Mononuclear cell (primary cell): Measurements from ENCODE around the gene TFAP2B. TPM values are rescaled to one million over a fixed set of nuclear protein-coding genes. Genes with fewer than 3 reads are reported as not detected.
A peak's percentile ranks its signal among the peaks of the same experiment; 100 is the strongest.

ENCODE experiments used
- H3K27me3 ChIP-seq: 2 replicates; pipeline ENCODE4 v1.6.0; 2011; ENCODE audit warnings: low read length, control low read depth; ENCODE audit not compliant: insufficient read depth
- H3K4me1 ChIP-seq: 2 replicates; pipeline ENCODE4 v1.5.1; 2011; ENCODE audit warnings: mild to moderate bottlenecking, low read length, control low read depth; ENCODE audit not compliant: insufficient read depth
- H3K4me3 ChIP-seq: 2 replicates; pipeline ENCODE4 v1.5.1; 2011; ENCODE audit warnings: mild to moderate bottlenecking, low read length, moderate library complexity
- H3K9me3 ChIP-seq: 2 replicates; pipeline ENCODE4 v1.5.1; 2011; ENCODE audit warnings: low read depth, mild to moderate bottlenecking, control low read depth, low read length
- total RNA-seq: library from RNA; depleted of rRNA; stranded (reverse); fragments of >200 nt; gene quantifications from one replicate; pipeline ENCODE4 v1.2.3, GENCODE V29; 2012

The TFAP2B gene
- not detected for total RNA-seq

DNA sequence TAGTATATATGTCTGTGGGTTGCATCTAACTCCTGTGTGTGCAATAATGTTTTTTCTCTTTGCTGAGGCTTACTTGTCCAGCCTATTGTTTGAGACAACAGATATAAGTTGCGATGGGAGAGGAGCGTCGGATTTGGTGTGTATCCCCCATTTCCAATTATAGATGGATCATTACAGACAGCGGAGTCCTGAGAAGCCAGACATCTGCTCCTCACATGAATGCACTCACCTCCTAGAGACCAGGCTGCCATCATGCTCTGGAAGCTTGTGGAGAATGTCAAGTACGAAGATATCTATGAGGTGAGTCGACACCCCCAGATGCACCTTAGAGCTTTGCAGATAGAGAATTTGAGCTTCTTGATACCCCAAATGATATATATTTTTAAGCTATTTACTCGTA is at the start of gene TFAP2B:
TSS of gene TFAP2B (plus strand) at position 199 of the 400 bp plus-strand sequence. CDS start at position 220, 21 bp downstream.
- no peaks in the 10 kb centered on the region for H3K4me1 ChIP-seq
- no peaks in the 10 kb centered on the region for H3K9me3 ChIP-seq
- H3K27me3 ChIP-seq: peaks cover 87% of the 10 kb centered on the region
- no peak within 1 kb of the TSS for H3K4me3 ChIP-seq

GRCh38 chr6:50778696-50779095 is 40.0 kb upstream of the TFAP2B start:
- no peaks in the 10 kb centered on the region for H3K4me1 ChIP-seq
- no peaks in the 10 kb centered on the region for H3K27me3 ChIP-seq
- no peak overlapping the region for H3K4me3 ChIP-seq
- no peaks in the 10 kb centered on the region for H3K9me3 ChIP-seq

DNA sequence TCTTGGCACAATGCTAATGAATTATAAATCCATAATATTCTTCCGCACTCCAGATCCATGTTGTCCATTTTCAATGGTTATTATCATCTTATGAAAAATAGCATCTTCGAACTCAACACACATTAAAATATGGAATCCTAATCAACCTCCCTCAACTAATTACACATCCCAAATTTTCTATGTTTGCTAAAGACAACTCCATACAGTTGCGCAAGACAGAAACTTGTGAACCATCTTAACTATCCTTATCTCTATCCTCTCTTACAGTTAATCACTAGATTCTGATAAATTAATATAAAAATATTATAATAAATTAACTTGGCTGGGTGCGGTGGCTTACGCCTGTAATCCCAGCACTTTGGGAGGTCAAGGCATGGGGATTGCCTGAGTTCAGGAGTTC is 38.3 kb upstream of the TFAP2B start:
- Histone ChIP-seq H3K4me3 (no peak overlapping the region), H3K4me1 (no peaks in the 10 kb centered on the region)

DNA sequence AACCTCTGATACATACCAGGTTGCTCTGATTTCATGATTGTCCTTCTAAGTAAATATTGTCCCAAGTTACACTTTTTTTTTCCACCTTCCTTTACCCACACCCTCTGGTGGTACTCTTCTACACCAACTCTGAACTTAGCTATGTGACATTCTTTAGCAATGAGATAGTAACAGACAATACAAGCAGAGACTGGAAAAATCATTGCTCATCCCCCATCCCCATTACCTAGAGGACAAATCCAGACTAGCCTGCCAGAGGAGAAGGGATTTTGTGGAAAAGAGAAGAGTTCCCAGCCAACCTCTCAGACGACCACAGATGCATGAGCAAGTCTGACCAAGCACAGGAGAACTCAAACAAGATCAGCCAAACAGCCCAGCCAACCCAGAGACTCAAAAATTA is 32.8 kb upstream of the TFAP2B start:
- H3K9me3 ChIP-seq: no peaks in the 10 kb centered on the region
- no peaks in the 10 kb centered on the region for H3K4me1 ChIP-seq
- H3K4me3 ChIP-seq: no peak overlapping the region
- H3K27me3 ChIP-seq: no peaks in the 10 kb centered on the region

More for the DNA sequence above, 38.3 kb upstream of the TFAP2B start:
- H3K9me3 ChIP-seq: no peaks in the 10 kb centered on the region
- no peaks in the 10 kb centered on the region for H3K27me3 ChIP-seq

GRCh38 chr6:50791900-50792508 is 26.7 kb upstream of the TFAP2B start:
- Histone ChIP-seq H3K4me3 (no peak overlapping the region), H3K27me3 (no peaks in the 10 kb centered on the region), H3K9me3 (no peaks in the 10 kb centered on the region), H3K4me1 (no peaks in the 10 kb centered on the region)

DNA sequence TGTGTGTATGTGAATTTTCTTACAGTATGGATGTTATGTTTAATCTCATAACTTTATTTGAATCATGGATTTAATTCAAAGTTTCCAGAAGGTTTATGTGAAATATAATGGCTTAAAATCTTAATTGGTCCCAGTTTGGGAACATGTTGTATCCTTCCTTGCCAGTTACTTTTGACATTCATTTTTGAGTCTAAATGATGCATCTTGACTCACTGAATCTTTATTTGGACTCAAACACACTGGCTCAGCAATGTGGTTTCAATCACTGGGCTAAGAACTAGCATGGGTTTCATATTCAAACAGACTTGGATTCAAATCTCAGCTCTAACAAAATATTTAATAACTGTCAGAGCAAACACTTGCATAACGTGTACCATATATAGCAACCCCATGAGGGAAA is 25.9 kb upstream of the TFAP2B start:
- no peaks in the 10 kb centered on the region for H3K4me1 ChIP-seq
- H3K9me3 ChIP-seq: no peaks in the 10 kb centered on the region
- H3K27me3 ChIP-seq: no peaks in the 10 kb centered on the region
- no peak overlapping the region for H3K4me3 ChIP-seq

GRCh38 chr6:50795574-50795973 is 23.1 kb upstream of the TFAP2B start:
- Histone ChIP-seq H3K27me3 (no peaks in the 10 kb centered on the region), H3K4me1 (no peaks in the 10 kb centered on the region), H3K4me3 (no peak overlapping the region), H3K9me3 (no peaks in the 10 kb centered on the region)

DNA sequence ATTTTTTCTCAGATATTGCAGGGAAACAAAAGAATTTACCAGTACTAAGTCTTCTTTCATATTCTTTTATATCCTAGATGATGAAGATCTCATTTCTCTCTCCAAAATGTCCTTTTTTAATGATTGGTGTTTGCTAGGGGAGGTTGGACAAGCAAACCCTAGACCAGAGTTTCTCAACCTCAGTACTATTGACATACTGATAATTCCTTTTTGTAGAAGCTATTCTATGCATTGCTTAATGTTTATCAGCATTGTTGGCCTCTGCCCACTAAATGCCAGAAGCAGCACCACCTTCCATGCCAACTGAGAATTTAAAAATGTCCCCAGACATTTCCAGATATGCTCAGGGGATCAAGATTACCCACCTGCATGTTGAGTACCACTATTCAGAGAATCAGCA is 14.4 kb upstream of the TFAP2B start:
- Histone ChIP-seq H3K9me3 (no peaks in the 10 kb centered on the region), H3K4me1 (no peaks in the 10 kb centered on the region), H3K4me3 (no peak overlapping the region), H3K27me3 (no peaks in the 10 kb centered on the region)

- no peak overlapping the region for H3K4me3 ChIP-seq
- no peaks in the 10 kb centered on the region for H3K9me3 ChIP-seq
- H3K27me3 ChIP-seq: no peaks in the 10 kb centered on the region
- no peaks in the 10 kb centered on the region for H3K4me1 ChIP-seq
Observed at GRCh38 chr6:50807035-50807434, 11.6 kb upstream of the TFAP2B start.

DNA sequence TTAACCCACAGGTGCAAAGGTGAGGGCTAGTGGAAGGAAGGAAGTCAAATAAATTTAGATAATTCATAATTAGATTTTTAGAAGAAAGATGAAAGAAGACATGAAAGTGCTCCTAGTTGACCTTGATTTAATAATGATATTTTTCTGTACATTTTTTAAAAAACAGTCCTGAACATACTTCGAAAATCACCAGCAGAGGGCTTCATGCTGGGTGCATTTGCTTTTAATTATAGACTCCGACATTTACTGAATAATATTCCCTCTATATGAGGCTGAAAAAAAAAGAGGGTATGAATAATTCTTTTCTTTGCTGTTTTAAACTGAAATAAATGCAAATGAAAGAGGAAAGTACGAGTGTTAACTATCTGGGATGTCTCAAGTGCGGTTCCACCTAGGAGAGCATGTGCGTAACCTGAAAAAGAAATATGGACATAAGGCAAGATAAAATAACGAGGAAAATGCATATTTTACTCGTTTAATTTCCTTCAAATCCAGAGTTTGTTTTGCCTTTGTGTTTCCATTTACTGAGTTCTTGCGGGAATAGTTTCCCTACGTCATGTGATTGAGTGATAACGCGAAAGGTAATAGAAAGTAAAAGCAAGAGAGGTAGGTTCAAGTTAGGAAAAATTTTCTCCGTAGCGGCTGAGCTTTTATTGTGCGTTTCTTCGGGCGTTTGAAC is 3.1 kb upstream of the TFAP2B start:
- Histone ChIP-seq H3K4me3 (peak overlapping the region; percentile 38), H3K9me3 (no peaks in the 10 kb centered on the region), H3K4me1 (no peaks in the 10 kb centered on the region), H3K27me3 (peaks cover 61% of the 10 kb centered on the region)

DNA sequence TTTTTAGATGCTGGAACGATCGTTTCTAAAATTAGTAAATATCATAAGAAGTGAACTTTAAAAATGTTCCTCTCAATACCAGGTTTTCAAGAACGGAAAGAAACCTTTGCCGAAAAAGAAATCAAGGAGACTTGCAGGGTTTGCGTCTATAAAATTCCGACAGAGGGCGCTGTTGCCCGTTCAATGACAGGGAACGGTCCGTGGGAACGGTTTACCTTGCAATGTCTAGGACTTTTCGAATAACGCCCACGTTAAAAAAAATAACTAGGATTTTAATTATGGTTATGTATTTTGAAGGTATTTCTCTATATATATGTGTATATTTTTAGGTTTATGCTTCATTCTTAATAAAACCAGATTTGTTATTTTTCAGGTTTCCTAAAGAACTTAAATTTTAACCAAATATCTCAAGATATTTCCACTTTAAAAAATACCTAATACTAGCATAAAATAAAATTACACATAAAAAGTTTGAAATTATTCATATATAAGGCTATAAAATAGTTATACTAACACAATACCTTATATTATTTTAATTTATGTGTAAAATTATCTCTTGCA is 2.5 kb upstream of the TFAP2B start:
- Histone ChIP-seq H3K9me3 (no peaks in the 10 kb centered on the region), H3K27me3 (peaks cover 67% of the 10 kb centered on the region), H3K4me3 (peak overlapping the region; percentile 38), H3K4me1 (no peaks in the 10 kb centered on the region)

- Histone ChIP-seq H3K9me3 (no peaks in the 10 kb centered on the region), H3K4me3 (no peak overlapping the region), H3K4me1 (no peaks in the 10 kb centered on the region), H3K27me3 (peaks cover 73% of the 10 kb centered on the region)
Observed at GRCh38 chr6:50816947-50817645, 1.6 kb upstream of the TFAP2B start.

- H3K4me1 ChIP-seq: no peaks in the 10 kb centered on the region
- no peaks in the 10 kb centered on the region for H3K9me3 ChIP-seq
- peaks cover 78% of the 10 kb centered on the region for H3K27me3 ChIP-seq
- H3K4me3 ChIP-seq: no peak overlapping the region
Observed at GRCh38 chr6:50817646-50817950, 1.1 kb upstream of the TFAP2B start.

- Histone ChIP-seq H3K9me3 (no peaks in the 10 kb centered on the region), H3K27me3 (peaks cover 82% of the 10 kb centered on the region)
Observed at GRCh38 chr6:50818020-50818419, 651 bp upstream of the TFAP2B start.

GRCh38 chr6:50819466-50819903 is 814 bp downstream of the TFAP2B start:
- no peak overlapping the region for H3K4me3 ChIP-seq
- no peaks in the 10 kb centered on the region for H3K4me1 ChIP-seq
- H3K9me3 ChIP-seq: no peaks in the 10 kb centered on the region
- peaks cover 92% of the 10 kb centered on the region for H3K27me3 ChIP-seq

More at GRCh38 chr6:50818020-50818419, 651 bp upstream of the TFAP2B start:
- no peaks in the 10 kb centered on the region for H3K4me1 ChIP-seq
- no peak overlapping the region for H3K4me3 ChIP-seq
